SKM-1 (cell line): ENCODE data around the gene NSMCE1.

Experiments used
- DNase-seq: peaks from one replicate; lab custom pipeline; 2025; ENCODE audit not compliant: unreplicated experiment; lab: John Stamatoyannopoulos, UW

NSMCE1 gene

DNA sequence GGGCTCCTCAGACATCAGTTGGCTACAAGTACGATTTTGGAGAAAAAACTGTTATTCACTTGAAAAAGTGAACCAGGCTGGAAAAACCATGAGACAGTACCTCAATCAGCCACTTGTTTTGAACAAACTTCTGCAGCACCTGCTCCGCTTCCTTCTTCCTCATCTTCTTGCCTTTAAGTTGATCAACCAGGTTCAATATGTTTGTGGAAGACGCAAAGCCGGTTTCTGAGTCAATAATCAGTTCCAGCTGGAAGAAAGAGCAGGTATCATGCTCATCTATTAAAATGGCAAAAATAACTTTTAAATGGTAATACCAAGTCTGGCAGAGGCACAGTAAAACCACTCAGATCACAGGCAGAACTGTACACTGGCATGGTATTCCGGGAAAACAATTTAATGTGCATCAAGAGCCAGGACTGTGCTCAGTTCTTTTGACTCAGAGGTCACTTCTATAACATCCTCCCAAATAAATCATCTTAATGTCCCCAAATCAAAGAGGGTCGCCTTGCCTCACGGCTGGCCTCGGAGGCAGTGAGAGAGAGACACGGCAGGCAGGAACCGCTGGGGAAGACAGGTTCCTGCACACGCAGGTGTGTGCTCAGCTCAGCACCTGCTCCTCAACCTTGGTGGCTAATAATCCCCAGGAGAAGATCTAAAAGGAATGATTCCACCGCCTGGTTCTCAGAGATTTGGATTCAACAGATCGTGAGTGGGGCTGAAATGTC, 35.5 kb downstream of the NSMCE1 start:
- DNase-seq, result no peak

DNA sequence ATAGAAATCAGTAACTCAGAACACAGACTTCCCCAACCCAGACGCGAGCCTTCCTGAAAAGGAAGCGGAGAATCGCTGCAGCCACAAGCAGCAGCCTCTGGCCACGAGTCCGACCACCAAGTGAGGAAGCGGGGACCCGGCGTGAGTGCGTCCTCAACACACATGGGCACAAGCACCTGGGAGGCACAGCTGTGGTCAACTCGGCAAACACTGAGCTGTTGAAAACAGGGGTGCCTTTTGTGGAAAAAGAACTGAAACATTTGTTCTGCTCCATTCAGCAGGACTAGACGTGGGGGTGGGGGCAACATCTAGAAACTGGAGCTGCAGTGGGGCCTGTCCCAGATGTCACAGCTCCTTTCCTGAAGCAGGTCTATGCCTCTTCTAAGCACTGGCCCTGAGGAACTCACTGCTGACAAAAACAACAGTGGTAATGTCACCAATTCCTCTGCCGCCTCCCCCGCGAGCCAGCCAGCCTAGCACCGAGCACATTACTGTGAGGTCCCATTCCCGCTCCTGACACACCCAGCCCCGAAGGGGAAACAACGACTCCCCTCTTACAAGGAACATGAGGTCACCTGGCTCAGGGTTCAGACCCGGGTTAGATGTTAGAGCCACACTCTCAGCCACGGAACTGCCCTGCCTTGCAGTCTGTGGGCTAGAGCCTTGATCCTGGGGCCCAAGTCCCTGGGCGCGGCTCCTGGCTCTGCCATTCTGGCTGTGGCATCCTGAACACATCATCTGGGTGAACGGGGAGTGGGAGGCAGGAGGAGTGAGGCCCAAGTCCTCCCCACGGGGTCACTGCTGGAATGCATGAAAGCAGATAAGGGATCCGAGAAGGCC, 36.3 kb downstream of the NSMCE1 start:
- DNase-seq, result no peak

DNA sequence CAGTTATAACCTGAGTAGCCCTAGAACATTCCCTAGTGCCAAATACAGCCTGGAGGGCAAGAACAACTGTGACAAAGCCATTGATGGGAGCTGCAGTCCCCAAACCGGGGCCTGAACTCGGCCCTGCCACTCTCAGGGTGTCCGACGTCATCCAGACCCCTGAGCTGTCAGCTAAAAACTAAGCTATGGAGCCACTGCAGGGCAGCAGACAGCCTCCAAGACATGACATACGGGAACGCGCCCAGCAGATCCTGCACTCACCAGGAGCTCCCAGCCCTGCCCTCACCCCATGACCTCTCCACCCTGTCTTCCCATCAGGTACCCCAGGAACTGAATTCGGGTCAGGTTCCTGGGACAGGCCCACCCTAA, 36.9 kb downstream of the NSMCE1 start:
- DNase-seq, result no peak

DNA sequence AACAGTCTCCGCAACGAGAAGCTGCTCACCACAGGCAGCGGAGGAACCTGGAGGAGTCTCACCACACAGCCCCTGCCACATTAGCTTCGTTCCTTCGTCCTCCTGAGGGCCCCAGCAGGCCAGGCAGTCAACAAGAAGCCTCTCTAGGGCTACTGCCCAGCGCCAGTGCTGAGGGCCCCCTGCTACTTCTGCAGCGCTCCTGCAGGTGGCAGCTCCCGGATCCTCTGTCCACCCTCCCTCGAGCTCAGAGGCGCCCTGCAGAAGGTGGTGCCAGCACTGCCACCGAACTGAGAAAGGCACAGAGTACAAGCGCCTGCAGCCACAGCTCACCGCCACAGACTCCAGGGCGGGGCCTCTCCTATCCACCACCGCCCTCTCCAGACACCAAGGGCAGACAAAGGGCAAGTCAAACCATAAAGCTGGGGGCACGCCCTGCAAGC, 38.0 kb downstream of the NSMCE1 start:
- DNase-seq, result no peak

DNA sequence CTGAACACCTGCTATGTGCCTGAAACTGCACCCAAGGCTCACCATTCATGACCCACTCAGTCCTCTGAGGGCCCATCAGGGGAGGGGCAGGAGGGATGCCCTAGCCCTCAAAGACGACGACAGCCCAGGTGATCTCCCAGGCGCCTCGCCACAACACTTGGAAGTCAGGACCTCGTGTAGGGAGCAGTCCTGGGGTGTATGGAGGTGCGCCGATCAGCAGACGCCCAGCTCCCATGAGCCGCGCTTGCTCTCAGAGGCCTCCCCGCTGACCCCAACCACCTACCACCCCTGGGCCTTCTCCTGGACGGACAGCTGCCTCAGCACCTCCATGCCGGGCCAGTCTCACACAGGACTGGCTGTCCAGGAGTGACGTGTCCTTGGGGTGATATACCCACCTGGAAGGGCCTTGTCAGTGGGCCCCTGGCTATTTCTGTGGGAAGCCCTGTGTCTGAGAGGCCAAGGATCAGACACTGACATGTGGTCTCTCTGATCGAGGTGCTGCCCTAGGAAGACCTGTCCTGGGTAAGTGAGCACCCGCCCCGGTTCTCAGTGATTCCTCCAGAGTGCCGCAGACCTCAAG, 38.6 kb downstream of the NSMCE1 start:
- DNase-seq, result no peak

DNA sequence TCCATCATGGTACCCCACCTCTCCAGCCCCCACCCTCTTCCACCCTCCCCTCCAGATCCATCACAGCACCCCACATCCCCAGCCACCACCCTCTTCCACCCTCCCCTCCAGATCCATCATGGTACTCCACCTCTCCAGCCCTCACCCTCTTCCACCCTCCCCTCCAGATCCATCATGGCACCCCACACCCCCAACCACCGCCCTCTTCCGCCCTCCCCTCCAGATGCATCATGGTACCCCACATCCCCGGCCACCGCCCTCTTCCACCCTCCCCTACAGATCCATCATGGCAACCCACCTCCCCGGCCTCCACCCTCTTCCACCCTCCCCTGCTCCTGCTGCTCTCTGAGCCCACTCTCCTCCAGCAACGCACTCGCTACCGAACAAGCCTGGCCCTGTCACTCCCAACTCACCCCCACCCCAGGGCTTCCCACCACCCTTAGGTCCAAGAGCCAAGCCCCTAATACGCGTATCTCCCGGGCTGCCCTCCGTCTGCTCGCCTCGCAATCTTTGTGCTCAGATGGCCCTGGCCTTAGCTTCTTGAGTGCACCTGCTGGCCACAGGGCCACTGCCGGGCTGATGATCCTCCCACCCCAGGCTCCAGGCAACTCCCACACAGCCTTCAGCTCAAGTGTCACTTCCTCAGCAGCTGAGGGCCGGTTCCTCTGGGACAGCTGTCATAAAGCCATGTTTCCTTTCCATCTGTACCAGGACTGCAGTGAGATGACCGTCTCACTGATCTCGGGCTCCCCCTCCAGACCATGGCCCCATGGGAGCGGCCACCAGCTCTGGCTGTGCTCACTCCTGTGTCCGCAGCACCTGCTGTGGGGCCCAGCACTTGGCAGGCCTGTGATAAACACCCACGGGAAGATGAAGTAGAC, 39.7 kb downstream of the NSMCE1 start:
- DNase-seq, result no peak

DNA sequence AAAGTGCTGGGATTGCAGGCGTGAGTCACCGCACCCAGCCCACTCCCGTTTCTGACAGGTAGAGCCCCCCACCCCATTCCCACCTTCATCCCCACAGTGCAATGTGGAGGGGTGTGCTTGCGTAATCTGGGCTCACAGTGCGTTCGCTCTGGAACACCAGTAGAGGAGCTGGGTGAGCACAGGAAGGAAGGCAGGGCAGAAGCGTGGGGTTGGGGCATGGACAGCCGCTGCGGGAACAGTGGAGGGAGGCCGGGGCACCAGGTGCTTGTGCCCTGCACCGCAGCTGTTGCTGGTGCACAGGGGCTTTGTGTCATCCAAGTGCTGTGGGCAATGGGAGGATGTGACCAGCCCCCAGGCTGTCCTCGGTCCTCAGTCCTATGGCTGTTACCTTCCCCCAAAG, 40.5 kb downstream of the NSMCE1 start:
- no peak for DNase-seq

DNA sequence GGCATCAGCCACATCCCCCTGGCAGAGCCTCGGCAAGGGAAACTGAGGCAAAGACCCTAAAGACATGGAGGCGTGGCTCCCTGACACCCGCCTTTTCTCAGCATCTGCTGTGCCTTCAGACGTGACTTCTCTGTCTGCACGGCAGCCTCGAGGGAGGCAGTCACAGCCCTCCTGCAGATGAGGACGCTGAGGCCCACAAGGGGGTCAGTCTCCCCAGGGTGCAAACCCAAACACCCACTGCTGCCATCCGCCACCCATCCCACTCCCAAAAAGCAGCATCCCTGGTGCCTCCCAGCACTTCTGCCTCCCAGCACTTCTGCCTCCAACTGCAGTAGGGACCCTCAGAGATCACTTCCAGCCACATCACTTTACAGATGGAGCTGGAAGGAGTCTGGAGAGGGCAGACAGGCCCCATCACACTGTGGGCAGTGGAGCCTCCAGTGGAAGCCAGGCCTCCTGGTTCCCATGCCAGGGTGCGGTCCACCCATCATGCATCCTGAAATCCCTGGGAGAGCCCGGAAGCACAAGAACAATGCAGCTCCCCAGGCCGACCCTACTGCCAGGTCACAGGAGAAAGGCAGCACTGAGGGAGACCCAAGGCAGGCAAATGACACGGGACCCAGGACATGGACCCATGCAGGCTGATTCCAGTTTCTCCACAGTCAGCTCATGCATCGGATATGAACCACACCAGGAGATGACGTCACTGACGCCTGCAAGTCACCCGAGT, 41.4 kb downstream of the NSMCE1 start:
- no peak for DNase-seq

DNA sequence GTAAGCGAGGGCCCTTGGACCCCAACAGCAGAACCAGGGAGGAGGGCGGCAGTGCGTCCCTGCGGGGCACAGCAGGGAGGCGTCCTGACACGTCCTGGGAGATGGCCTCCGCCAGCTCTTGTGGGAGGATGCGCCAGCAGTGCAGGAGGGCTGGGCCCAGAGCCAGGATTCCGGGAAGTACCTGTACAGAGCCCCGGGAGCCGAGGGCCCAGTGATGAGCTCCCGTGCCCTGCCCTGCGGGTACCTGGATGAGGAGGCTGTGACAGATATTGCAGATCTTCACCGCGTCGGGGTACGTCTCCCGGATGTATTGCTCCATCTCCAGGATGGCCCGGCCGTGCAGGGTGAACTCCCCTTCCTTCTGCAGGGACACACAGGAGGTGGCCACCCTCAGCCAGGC, 42.1 kb downstream of the NSMCE1 start:
- DNase-seq, result no peak

DNA sequence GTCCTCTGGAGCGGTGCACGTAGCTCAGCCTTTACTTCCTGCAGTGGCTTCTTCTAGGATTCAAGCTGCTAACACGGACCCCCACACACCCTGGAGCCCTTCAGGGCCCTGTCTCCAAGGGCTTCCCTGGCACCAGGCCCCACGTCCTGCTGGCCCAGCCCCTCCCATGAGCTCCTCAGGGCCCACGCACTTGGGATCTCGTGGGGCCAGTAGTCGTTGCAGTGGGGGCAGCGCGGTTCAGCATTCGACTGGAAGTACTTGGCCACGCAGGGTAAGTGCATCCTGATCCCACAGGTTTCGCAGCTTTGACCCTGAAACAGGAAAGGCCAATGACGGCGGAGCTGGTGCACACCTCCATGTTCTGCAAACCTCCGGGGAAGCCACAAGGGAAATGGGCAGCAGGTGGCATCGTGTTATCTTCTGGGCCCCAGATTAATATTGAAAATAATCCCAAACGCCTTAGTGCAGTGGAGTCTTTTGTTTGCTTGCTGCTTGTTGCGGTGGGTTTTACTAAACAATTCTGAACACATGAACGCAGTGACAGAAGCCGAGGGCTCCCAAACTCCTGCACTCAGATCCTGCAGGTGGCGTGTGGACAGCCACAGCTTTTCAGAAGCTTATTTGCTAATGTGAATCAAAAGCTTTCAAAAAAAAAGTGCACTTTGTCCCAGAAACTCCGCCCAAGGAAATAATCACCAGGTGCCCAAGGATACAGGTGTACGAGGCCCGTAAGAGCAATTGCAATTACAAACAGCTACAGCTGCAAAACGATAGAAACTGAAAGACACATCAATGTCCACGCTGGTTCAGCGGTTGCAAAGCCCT, 42.8 kb downstream of the NSMCE1 start:
- DNase-seq, result no peak

DNA sequence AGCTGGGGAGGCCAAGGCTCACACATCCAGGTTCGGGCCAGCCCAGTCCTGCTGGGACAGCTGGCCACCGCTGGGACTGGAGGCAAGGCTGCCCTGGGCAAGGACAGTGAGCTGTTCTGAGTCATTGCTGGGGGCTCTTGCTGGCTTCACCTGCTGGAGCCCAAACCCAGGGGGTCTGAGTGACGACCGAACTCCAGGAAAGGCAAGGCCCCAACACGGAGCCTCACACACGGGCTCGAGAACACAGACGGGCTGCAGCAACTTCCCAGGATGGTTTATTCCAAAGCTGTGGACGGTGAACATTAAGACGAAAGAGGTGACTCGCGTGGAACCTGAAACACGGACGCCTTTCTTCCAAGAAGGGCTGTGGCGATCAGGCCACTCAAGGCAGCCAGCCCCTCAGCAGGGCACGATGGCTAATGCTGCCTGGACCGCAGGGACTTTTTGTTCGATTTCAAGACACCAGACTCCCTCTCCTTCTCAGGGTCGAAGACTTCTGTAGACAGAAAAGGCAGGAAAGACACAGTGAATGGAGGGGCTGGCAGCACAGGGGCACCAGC, 43.8 kb downstream of the NSMCE1 start:
- DNase-seq, result no peak

DNA sequence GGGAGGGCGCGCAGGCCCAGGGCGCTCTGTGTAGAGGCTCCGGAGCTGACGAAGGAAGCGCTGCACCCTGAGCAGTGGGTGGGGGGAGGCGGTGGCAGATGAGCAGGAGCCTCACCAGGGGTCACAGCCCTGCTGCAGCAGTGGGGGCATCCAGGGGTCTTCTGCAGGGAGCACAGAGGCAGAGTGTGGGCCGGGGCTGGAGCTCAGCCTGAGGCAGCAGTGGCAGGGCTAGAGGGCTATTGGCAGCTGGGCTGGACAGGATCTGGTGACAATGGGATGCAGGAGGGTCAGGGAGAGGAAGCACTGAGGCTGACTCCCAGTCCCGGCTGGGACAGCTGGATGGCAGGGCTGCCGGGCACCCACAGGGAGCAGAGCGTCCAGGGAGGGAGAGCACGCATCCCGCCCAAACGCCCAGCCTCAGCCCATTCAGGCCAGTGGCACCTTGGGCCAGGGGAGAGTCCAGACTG, 44.3 kb downstream of the NSMCE1 start:
- DNase-seq, result no peak

DNA sequence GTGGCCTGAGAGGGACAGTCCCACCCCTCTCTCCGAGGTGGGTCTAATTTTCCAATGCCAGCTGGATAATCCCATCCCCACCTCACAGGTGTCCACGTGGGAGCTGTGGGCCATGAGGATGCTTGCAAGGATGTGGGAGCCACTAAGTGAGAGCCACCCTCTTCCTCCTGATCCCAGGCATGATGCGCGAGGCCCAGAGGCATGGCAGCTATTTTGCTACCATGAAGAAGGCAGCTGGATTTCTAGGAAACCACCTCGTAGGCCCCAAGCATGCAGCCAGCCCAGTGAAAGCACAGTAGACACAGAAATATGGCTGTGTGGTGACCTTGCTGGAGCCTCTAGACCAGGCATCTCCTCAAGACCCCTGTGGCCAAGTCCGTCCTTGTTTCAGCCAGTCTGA, 44.9 kb downstream of the NSMCE1 start:
- DNase-seq, result no peak

DNA sequence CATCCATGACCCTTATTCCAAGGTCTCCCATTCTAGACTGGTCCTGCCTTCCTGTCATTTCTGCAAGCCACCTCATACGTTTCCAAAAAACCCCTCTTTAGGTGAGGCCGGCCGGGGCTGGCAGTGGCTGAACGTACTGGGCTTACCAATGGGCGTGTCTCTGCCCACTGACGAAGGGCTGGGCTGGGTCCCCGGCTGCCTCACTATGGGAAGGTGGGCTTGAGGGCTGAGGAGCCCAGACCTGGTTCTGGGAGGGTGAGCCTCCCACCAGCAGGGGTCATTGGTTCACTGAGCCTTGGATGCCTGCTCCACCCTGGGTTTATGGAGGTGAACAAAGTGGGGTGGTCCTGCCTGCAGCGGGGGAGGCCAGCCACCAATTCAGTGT, 45.4 kb downstream of the NSMCE1 start:
- DNase-seq, result no peak

DNA sequence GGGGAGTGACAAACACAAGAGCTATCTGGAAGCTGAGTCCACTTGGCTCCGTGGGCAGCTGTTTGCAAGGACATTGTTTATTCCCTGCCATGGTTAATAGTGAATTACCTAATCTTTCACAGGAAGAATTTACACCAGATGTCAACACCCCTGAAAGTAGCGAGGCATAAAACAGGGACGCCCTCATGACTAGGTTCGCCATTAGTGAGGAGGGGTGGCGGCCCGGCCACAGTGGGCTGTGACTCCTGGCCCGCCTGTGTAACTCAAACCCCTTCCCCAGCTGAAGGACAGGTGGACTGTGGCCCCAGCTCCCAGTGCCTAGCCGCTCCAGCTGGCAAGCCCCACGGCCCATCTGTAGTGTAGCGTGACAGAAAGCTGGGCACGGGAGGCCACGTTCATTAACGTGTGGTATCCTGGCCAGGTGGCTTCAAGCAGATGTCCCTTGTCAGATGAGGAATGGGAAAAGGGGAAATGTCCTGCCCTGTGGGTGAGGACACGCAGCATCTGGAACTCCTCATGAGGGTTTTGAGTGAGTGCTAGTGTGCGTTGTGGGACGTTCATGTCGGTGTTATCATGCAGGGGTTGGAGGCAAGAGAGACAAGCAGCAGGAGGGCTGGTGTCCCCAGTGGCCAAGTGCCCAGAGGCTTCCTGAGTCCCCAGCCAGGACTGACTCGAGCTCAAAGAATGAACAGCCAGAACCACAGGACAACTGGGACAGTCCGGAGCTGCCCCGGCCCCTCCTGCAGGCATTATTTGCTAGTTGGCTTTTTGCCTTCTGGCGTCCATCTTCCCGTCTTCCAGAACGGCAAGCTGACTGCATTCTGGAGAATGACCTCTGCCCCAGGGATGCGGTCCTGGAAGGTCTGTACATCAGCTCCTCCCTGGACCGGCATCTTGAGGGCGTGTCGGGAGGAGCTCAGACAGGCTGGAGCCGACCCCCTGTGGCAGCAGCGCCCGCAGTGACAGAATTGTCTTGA, 46.0 kb downstream of the NSMCE1 start:
- no peak for DNase-seq

DNA sequence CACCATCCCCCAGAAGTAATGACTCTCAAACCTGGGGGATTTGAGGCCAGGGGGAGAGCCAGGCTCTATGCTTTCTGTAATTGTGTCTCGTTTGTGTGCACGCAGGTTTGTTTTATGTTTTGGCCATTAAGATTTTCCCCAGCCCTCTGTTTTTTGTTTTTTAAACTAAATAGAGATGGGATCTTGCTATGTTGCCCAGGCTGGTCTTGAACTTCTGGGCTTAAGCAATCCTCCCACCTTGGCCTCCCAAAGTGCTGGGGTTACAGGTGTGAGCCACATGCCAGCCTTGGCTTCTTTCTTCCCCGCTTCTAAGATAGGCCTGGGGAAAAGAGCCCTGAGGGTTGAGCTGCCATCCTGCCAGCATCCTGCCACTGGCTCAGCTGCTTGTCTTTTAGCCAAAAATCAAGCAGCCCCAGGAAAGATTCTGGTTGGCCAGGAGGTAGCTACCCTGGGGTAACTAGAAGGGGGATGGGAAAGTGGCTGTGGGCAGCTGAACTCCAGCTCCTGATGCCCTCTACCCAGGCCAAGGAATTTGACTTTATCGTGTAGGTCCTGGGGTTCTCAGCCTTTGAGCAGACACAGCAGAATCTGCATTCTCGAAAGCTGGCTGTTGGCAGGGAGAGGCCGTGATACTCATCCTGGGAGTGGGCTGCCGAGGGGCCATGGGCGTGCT, 46.9 kb downstream of the NSMCE1 start:
- DNase-seq, result no peak

DNA sequence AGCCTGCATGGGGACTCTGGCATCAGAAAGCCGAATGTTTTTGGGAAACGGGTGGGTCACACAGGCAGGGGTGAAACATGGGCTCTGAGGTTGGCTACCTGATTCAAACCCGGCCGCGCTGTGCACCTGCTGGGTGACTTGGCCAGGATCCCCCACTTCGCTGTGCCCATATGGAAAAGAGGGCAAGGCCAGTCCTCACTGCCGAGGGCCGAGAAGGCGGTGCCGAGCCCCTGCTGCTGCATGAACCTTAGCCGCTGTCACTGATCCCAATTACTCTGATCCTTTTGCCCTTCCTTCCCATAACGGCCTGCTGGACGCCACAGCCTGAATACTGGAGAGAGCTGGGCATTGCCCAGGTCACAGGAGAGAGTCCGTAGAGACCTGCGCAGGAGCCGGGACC, 47.6 kb downstream of the NSMCE1 start:
- no peak for DNase-seq

DNA sequence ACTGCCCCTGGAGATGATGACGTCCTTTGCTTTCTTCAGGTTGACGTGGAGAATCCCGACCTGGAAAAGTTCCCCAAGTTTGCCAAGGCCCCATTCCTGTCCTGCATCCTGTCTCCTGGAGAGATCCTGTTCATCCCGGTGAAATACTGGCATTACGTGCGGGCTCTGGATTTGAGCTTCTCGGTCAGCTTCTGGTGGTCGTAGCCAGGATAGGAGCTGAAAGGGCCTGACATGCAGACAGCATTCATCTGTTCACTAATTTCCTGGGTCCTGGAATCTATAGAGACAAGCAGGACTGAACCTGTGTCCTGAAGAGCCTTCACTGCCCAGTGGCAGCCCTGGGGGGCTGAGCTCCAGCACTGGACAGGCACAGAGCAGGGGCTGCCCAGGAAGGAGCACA, 48.0 kb downstream of the NSMCE1 start:
- DNase-seq, result no peak
